Hepatocyte (in vitro differentiated cells): Measurements from ENCODE around the gene SLC23A3. TPM values are rescaled to one million over a fixed set of nuclear protein-coding genes. Genes with fewer than 3 reads are reported as not detected.

Source experiments
- DNase-seq: peaks from one replicate; pipeline ENCODE4 v3.0.0-alpha.2; 2016; ENCODE audit warnings: low spot score
- H2AFZ ChIP-seq: fragments of 200-600 bp; sonication (generic); 2 replicates; pipeline ENCODE4 v1.6.0; 2016; ENCODE audit warnings: antibody characterized with exemption, mild to moderate bottlenecking
- H3K27ac ChIP-seq: fragments of 200-600 bp; sonication (generic); 2 replicates; pipeline ENCODE4 v1.5.1; 2016; ENCODE audit warnings: mild to moderate bottlenecking
- H3K27me3 ChIP-seq: fragments of 200-600 bp; sonication (generic); 2 replicates; pipeline ENCODE4 v1.6.1; 2016
- H3K36me3 ChIP-seq: fragments of 200-600 bp; sonication (generic); replicated peaks from 2 replicates; pipeline ENCODE4 v1.5.1; 2016; ENCODE audit warnings: low read depth; ENCODE audit not compliant: insufficient read depth
- H3K4me1 ChIP-seq: fragments of 200-600 bp; sonication (generic); 2 replicates; pipeline ENCODE4 v1.5.1; 2016; ENCODE audit warnings: mild to moderate bottlenecking, moderate library complexity; ENCODE audit not compliant: insufficient read depth
- H3K4me2 ChIP-seq: fragments of 200-600 bp; sonication (generic); 2 replicates; pipeline ENCODE4 v1.6.0; 2016
- H3K4me3 ChIP-seq: fragments of 200-600 bp; sonication (generic); 2 replicates; pipeline ENCODE4 v1.5.1; 2016; ENCODE audit warnings: mild to moderate bottlenecking
- H3K79me2 ChIP-seq: fragments of 200-600 bp; sonication (generic); 2 replicates; pipeline ENCODE4 v1.6.0; 2017; ENCODE audit warnings: mild to moderate bottlenecking
- H3K9me2 ChIP-seq: fragments of 200-600 bp; sonication (generic); replicated peaks from 2 replicates; pipeline ENCODE4 v1.6.0; 2017; ENCODE audit warnings: mild to moderate bottlenecking; ENCODE audit not compliant: insufficient read depth
- H3K9me3 ChIP-seq: fragments of 200-600 bp; sonication (generic); 2 replicates; pipeline ENCODE4 v1.5.1; 2016; ENCODE audit warnings: low read depth, mild to moderate bottlenecking
- H4K20me1 ChIP-seq: fragments of 200-600 bp; sonication (generic); 2 replicates; pipeline ENCODE4 v1.6.0; 2016; ENCODE audit warnings: mild to moderate bottlenecking; ENCODE audit not compliant: insufficient read depth, poor library complexity, severe bottlenecking
- CTCF ChIP-seq: fragments of 200-600 bp; sonication (generic); IDR thresholded peaks from 2 replicates; pipeline ENCODE4 v1.5.1; 2016; ENCODE audit warnings: antibody characterized with exemption, mild to moderate bottlenecking; ENCODE audit not compliant: poor library complexity
- EZH2 ChIP-seq: fragments of 200-600 bp; sonication (generic); IDR thresholded peaks from 2 replicates; pipeline ENCODE4 v1.6.1; 2016; ENCODE audit warnings: antibody characterized with exemption, mild to moderate bottlenecking, borderline replicate concordance
- EZH2phosphoT487 ChIP-seq: fragments of 200-600 bp; sonication (generic); IDR thresholded peaks from one replicate; pipeline ENCODE4 v1.6.1; 2018; ENCODE audit warnings: antibody characterized with exemption, mild to moderate bottlenecking, low read depth, moderate library complexity; ENCODE audit not compliant: unreplicated experiment, severe bottlenecking
- WGBS: methylation state at CpG from one replicate; pipeline ENCODE4 v1.1.6; 2016; ENCODE audit warnings: low lambda C conversion rate; ENCODE audit errors: missing lambda C conversion rate; 5-methylcytosine and 5-hydroxymethylcytosine counted together
- polyA plus RNA-seq: library from polyadenylated mRNA; unstranded; fragments of >200 nt; fragmentation: Nextera tagmentation; extraction: Ambion mirVana; gene quantifications from 2 replicates; pipeline ENCODE4 v1.2.1, GENCODE V29; 2016
- total RNA-seq: library from RNA; depleted of rRNA; stranded (reverse); fragments of >200 nt; gene quantifications from 2 replicates; pipeline ENCODE4 v1.2.3, GENCODE V29; 2014

The SLC23A3 gene
- total and polyA plus RNA-seq, 2 experiments from 2014 or later, result 0.80 to 1.5 TPM

DNA sequence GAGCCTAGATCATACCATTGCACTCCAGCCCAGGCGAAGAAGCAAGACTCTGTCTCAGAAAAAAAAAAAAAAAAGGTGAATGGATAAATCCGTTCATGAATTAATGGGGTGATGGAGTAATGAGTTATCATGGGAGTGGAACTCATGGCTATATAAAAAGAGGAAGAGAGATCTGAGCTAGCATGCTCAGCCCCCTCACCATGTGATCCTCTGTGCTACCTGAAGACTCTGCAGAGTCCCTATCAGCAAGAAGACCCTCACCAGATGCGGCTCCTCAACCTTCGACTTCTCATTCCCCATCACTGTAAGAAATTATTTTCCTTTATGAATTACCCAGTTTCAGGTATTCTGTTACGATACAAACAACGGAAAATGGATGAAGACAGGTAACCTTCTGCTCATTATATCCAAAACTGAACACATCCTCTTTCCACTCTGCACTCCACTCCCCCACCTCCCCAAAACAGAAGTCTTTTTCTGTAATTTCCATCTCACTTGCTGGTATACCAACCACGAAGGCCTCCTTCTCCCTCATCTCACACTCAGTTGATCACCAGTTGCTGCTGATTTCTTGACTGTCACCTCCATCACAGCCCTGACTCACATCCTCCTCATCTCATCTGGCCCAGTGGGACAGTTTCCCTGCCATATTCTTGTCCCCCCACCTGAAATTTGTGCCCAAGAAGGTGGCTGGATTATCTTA is 17.1 kb upstream of the SLC23A3 start:
- Histone ChIP-seq H3K9me3 (no peaks in the 10 kb centered on the region), H3K79me2 (no peaks in the 10 kb centered on the region), H3K4me3 (no peak overlapping the region), H2AFZ (no peak overlapping the region), H3K27me3 (no peaks in the 10 kb centered on the region), H3K36me3 (no peaks in the 10 kb centered on the region), H4K20me1 (no peaks in the 10 kb centered on the region), H3K4me1 (no peaks in the 10 kb centered on the region), H3K27ac (no peak overlapping the region), H3K4me2 (no peak overlapping the region), H3K9me2 (no peaks in the 10 kb centered on the region)
- 84% methylated on average over 7 of the region's 7 CpGs for WGBS
- no peak for DNase-seq
- TF ChIP-seq EZH2 (no peak), EZH2phosphoT487 (no peak), CTCF (no peak)

- peaks cover 6% of the 10 kb centered on the region for H4K20me1 ChIP-seq
- no peak overlapping the region for H2AFZ ChIP-seq
- no peaks in the 10 kb centered on the region for H3K27me3 ChIP-seq
- no peak overlapping the region for H3K4me3 ChIP-seq
- peaks cover 14% of the 10 kb centered on the region for H3K79me2 ChIP-seq
- peaks cover 3% of the 10 kb centered on the region for H3K4me1 ChIP-seq
- TF ChIP-seq EZH2, result no peak
- H3K4me2 ChIP-seq, result no peak overlapping the region
- H3K9me3 ChIP-seq, result no peaks in the 10 kb centered on the region
- 98% methylated on average over 2 of the region's 2 CpGs for WGBS
- no peak overlapping the region for H3K27ac ChIP-seq
- H3K36me3 ChIP-seq, result no peaks in the 10 kb centered on the region
- no peak for DNase-seq
- H3K9me2 ChIP-seq, result no peaks in the 10 kb centered on the region
Measured at GRCh38 chr2:219184121-219184520, 14.3 kb upstream of the SLC23A3 start.

DNA sequence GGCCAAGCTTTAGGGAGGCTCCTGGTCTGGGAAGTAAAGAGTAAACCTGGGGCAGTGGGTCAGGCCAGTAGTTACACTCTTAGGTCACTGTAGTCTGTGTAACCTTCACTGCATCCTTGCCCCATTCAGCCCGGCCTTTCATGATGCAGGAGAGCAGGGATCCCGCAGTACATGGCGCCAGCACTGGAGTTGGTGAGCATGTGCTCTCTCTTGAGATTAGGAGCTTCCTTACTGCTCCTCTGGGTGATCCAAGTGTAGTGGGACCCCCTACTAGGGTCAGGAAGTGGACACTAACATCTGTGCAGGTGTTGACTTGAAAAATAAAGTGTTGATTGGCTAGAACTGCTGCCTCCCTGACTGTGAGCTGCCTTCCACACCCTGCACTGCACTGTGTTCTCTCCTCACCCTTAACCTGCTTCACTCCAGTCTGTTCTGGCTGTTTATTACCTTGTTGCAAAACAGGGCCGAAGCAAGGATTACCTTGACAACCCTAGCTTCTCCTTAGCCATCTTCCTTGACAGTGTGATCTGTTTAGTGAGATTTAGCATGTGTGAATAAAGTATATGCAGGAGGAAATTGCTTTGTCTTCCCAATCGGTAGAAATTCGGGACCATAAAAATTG is 13.4 kb upstream of the SLC23A3 start:
- Histone ChIP-seq H3K4me2 (no peak overlapping the region), H3K9me2 (no peaks in the 10 kb centered on the region), H2AFZ (no peak overlapping the region), H3K36me3 (no peaks in the 10 kb centered on the region), H3K4me1 (peaks cover 6% of the 10 kb centered on the region), H3K27me3 (no peaks in the 10 kb centered on the region), H3K27ac (peak overlapping the region; percentile 16), H3K79me2 (peaks cover 23% of the 10 kb centered on the region), H4K20me1 (peaks cover 10% of the 10 kb centered on the region), H3K4me3 (no peak overlapping the region), H3K9me3 (no peaks in the 10 kb centered on the region)
- 97% methylated on average over 6 of the region's 6 CpGs for WGBS
- TF ChIP-seq EZH2phosphoT487, result no peak
- DNase-seq, result no peak

DNA sequence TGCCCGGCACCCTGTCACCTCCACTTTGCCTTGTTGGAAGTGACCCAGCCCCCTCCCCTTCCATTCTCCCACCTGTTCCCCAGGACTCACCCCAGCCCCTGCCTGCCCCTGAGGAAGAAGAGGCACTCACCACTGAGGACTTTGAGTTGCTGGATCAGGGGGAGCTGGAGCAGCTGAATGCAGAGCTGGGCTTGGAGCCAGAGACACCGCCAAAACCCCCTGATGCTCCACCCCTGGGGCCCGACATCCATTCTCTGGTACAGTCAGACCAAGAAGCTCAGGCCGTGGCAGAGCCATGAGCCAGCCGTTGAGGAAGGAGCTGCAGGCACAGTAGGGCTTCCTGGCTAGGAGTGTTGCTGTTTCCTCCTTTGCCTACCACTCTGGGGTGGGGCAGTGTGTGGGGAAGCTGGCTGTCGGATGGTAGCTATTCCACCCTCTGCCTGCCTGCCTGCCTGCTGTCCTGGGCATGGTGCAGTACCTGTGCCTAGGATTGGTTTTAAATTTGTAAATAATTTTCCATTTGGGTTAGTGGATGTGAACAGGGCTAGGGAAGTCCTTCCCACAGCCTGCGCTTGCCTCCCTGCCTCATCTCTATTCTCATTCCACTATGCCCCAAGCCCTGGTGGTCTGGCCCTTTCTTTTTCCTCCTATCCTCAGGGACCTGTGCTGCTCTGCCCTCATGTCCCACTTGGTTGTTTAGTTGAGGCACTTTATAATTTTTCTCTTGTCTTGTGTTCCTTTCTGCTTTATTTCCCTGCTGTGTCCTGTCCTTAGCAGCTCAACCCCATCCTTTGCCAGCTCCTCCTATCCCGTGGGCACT is 12.7 kb upstream of the SLC23A3 start:
- Histone ChIP-seq H3K36me3 (no peaks in the 10 kb centered on the region), H3K27ac (peak overlapping the region; percentile 16), H2AFZ (no peak overlapping the region), H3K4me2 (no peak overlapping the region), H3K9me2 (no peaks in the 10 kb centered on the region), H3K9me3 (no peaks in the 10 kb centered on the region), H3K79me2 (peaks cover 23% of the 10 kb centered on the region), H3K4me3 (no peak overlapping the region), H3K4me1 (peaks cover 6% of the 10 kb centered on the region), H4K20me1 (peaks cover 10% of the 10 kb centered on the region), H3K27me3 (no peaks in the 10 kb centered on the region)
- no peak for DNase-seq
- 96% methylated on average over 8 of the region's 8 CpGs for WGBS
- TF ChIP-seq CTCF (no peak), EZH2 (no peak), EZH2phosphoT487 (no peak)
